ENCODE measurements around the gene TMEM117. TPM values are rescaled to one million over a fixed set of nuclear protein-coding genes. Genes with fewer than 3 reads are reported as not detected.

TMEM117 gene
- total RNA-seq, 1 experiment from 2014 or later, result 7.8 TPM

DNA sequence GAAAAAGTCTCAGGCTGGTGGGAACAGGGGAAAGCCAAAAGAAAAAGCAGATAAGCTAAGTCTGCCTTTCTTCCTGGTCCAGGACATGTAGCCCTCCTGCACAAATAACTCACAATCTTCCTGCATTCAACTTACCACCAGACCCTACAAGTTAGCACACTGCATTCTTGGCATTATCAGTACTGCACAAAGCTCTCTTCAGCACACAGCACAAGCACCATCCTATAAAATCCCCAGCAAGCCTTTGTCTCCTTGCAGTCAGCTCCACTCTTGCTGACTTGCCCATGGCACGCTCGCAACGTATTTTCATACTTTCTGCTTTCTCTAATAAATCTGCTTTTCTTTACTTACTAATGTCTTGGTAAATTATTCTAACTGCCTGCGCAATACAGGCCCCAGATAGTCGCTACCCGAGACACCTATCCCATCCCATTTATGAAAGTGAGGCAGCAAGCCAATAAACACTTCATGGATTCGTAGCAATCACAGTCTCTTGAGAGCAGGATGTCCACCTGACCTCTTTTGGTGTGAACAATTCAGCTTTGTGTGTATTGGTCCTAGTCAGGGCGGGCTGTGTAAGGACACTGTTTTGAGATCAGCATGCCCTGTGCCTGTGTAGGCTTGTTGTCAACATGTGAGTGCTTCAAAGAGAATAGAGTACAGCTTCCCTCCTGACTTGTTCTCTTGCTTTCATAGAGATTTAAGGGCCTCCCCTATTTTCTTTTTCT, 49.0 kb downstream of the TMEM117 start:
- DNase-seq (ENCODE audit: low spot score), result no peak

DNA sequence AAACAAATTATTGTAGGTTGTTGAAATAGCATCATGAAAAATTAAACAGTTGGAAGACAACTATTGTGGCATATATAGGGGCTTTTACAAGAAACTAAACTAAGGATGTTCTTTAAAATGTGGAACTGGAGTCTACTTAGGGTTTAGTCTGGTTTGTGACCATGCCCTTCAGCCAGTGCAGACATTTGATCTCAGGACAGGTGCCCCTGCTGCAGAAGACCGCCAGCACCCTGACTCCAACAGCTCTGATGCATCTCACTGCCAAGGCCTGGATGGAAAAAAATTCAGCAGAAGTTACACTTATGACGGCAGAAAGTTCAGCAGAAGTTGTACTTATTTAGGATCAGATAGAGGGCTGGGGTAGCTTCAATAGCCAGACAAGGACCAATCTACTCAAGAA, 51.5 kb downstream of the TMEM117 start:
- no peak for DNase-seq (ENCODE audit: low spot score)

DNA sequence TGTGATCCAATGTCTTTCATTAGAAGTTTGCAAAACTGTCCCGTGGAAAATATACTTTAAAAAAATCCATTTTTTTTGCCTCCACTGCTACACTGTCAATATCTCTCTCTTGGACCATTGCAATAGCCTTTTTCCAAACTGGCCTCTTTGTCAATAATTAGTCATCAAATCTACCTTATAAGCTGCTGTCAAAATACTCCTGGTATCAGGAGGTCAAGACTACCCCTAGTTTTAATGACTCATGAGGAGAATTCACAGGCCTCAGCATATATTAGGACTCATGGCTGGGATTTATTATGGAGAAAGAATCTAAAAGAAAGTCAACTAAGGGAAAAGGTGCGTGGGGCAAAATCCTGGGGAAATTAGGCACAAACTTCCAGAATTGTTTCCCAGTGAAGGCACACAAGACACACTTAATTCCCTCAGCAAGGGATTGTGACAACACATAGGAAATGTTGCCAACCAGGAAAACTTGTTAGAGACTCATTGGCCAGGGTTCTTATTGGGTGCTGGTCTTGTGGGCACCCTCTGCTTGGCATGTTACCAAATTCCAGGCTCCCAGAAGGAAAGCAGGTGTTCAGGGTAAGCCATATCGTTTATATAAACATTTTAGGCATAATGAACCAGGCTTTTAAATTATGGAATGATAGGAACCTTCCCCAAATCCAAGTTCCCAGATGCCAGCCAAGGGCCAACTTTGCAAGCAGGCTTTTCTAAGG, 56.1 kb downstream of the TMEM117 start:
- no peak for DNase-seq (ENCODE audit: low spot score)

GRCh38 chr12:43893670-43894069, 57.8 kb downstream of the TMEM117 start:
- no peak for DNase-seq (ENCODE audit: low spot score)

DNA sequence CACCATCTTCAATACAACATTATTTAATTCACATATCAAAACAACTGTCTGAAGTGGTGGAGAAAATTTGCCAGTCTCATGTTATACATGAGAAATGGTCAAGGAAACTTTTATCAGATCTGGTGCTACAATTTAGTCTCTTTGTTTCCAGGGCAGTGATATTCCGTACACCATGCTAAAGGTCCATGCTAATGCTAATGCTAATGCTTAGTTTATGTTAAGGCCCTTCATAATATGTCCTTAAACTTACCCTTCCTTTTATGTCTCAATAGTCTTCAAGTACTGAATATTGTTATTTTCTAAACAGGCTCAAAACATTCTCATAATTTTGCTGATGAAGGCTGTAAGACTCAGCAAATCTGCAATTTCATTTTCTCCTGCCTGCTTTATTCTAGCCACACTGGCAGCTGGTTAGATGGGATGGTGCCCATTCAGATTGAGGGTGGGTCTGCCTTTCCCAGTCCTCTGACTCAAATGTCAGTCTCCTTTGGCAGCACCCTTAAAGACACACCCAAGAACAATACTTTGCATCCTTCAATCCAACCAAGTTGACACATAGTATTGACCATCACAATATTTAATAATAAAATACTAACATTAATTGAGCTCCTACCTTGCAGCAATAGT, 59.8 kb downstream of the TMEM117 start:
- no peak for DNase-seq (ENCODE audit: low spot score)

GRCh38 chr12:43896496-43896895, 60.6 kb downstream of the TMEM117 start:
- no peak for DNase-seq (ENCODE audit: low spot score)

- DNase-seq (ENCODE audit: low spot score), result no peak
These were observed 62.6 kb downstream of the TMEM117 start for GRCh38 chr12:43898474-43898873.

- DNase-seq (ENCODE audit: low spot score), result no peak
These were observed 63.7 kb downstream of the TMEM117 start for GRCh38 chr12:43899574-43899973.

DNA sequence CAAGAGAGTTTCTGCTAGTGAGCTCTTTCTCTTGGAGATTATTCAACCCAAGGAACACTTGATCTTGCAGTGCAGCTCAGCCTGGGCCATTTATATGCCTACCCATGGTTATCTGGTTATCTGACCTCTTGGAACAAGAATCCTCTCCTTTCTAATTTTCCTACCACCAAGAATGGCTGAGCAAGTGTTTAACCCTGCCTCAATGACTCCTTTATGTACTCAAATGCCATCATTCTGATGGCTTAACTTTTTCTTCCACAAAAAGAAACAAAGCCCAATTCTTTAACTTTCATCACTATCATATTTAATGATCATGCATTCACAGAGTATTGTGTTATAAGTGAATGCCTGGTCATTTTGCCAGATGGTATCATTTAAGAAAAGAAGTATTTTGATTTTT, 67.8 kb downstream of the TMEM117 start:
- no peak for DNase-seq (ENCODE audit: low spot score)

GRCh38 chr12:43912859-43913258, 77.0 kb downstream of the TMEM117 start:
- DNase-seq (ENCODE audit: low spot score), result no peak

DNA sequence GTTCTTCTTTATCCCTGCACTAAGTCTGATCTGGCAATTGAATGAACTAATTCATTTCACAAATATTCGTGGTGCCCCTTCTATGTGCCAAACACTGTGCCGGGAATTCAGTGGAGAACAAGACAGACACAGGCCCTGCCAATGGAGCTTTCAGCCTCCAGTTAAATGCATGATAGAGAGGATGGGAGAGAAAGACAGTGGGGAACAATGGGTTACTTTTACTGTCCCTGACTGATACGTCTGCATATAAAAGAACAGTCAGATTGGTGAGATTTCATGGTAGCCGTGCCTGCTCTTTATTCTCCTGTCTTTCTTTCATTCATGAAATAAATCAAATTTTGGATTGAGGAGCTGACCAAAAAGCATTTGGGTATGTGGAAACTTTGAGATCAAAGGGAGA, 78.5 kb downstream of the TMEM117 start:
- no peak for DNase-seq (ENCODE audit: low spot score)

DNA sequence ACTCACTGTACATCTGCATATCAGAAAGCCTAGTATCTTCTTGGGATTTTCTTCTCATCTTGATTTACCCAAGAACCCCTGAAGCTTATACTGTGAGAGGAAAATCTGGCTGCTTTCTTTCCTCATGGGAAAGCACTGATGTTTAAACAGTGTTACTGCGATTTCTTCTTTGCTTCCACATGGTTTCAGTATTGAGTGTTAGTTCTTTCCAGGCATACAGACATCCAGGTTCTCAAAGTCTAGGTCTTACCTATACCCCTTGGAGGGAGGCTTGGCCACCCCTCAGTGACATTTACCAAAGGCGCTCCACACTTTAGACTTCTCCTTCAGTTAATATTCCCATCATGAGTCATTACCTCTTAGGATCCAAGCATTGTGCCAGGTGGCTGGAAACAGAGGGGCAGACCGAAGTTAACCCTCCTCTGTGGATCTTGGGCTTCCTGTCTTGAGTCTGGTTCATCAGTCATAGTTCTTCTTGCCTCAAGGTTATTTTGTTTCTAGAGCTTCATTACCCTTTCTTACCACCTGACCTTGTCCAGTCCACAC, 79.1 kb downstream of the TMEM117 start:
- peak; percentile 9 for DNase-seq (ENCODE audit: low spot score)

GRCh38 chr12:43917896-43918295, 82.0 kb downstream of the TMEM117 start:
- no peak for DNase-seq (ENCODE audit: low spot score)

GRCh38 chr12:43921666-43922337, 85.9 kb downstream of the TMEM117 start:
- no peak for DNase-seq (ENCODE audit: low spot score)

- DNase-seq (ENCODE audit: low spot score), result no peak
These were observed 94.2 kb downstream of the TMEM117 start for GRCh38 chr12:43930032-43930431.

DNA sequence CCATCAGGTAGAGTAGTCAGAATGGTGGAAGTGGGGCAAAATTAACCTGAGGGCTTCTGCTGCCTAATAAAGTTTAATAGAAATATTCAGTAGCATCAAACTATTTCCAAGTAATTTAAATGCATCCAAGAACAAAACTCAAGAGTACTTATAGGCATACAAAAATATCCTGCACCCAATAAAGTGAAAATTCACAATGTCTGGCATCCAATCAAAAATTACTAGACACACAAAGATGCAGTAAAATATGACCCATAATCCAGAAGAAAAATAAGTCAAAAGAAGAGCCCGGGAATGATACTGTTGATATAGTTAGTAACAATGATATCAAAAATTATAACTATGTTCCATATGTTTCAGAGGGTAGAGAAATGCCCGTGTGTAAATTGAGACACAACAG, 95.3 kb downstream of the TMEM117 start:
- DNase-seq (ENCODE audit: low spot score), result no peak

- no peak for DNase-seq (ENCODE audit: low spot score)
These were observed 99.7 kb downstream of the TMEM117 start for GRCh38 chr12:43935581-43935980.

GRCh38 chr12:43937947-43938346, 102.1 kb downstream of the TMEM117 start:
- peak; percentile 8 for DNase-seq (ENCODE audit: low spot score)

DNA sequence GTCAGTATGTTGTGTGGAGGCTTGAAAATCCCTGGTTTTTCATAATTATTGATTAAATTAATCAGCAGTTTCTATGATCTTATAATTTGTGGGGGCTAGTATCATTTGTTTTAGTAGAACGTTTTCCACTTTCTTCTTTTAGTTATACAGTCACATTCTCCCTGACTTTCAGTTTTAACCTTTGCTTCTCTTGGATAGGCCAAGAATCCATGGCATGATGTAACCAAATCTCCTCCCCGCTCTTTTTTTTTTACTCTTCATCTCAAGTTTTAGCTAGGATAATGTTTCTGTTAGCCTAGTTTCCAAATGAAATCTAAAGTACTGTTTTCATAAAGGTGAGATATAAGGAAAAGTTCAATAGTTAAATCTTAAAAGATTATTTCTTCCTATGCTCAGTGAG, 106.5 kb downstream of the TMEM117 start:
- DNase-seq (ENCODE audit: low spot score), result no peak

- no peak for DNase-seq (ENCODE audit: low spot score)
These were observed 110.1 kb downstream of the TMEM117 start for GRCh38 chr12:43945983-43946382.

DNA sequence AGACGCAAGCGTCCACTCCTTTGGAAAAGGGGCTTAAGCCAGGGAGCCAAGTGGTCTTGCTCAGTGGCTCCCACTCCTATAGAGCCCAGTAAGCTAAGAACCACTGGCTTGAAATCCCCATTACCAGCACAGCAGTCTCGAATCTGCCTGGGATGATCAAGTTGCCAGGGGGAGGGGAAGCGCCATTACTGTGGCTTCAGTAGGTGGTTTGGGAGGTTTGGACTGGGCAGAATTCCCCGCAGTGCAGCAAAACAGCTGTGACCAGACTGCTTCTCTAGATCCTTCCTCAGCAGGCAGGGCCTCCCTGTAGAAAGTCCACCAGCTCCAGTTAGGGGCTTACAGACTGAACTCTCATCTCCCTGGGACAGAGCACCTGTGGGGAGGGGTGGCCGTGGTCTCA, 115.4 kb downstream of the TMEM117 start:
- DNase-seq (ENCODE audit: low spot score), result no peak
